Kidney (tissue), 14 donors: ENCODE data around the gene ETV2. TPM values are rescaled to one million over a fixed set of nuclear protein-coding genes. Genes with fewer than 3 reads are reported as not detected.
"Not testable (repeated sequence)": the region's sequence is repeated elsewhere in the genome, so short reads cannot be mapped to it uniquely, and the experiment has no call there.

Source experiments
- DNase-seq, 5 donors: peaks; one replicate each; pipeline ENCODE4 v3.0.0-alpha.2; 2013 to 2020
- FAIRE-seq: peaks from 2 replicates; lab custom pipeline; 2012; peaks lifted over from hg19 to GRCh38; lab: Jason Lieb, UNC
- H3K27ac ChIP-seq, 2 donors: one replicate each; pipeline ENCODE4 v1.7.0; 2013; ENCODE audit warnings: low read depth in 2 of 2, low read length in 2 of 2, inconsistent platforms in 1 of 2
- H3K27me3 ChIP-seq: one replicate; pipeline ENCODE4 v1.7.1; 2013; ENCODE audit warnings: low read length, inconsistent platforms; ENCODE audit not compliant: control insufficient read depth, insufficient read depth
- H3K36me3 ChIP-seq, 3 donors: one replicate each; pipeline versions ENCODE4 v1.7.0 to v1.7.1; 2013; ENCODE audit warnings: low read length in 3 of 3, control low read depth in 1 of 3, inconsistent platforms in 1 of 3; ENCODE audit not compliant: insufficient read depth in 3 of 3, control insufficient read depth in 2 of 3
- H3K4me1 ChIP-seq, 3 donors: one replicate each; pipeline versions ENCODE4 v1.7.0 to v1.7.1; 2013; ENCODE audit warnings: low read length in 3 of 3, inconsistent platforms in 1 of 3, low read depth in 1 of 3; ENCODE audit not compliant: control insufficient read depth in 2 of 3, insufficient read depth in 2 of 3
- H3K4me3 ChIP-seq, 3 donors: one replicate each; pipeline versions ENCODE4 v1.7.0 to v1.8.1; 2013; ENCODE audit warnings: low read length in 3 of 3, control low read depth in 1 of 3, inconsistent platforms in 1 of 3
- H3K9ac ChIP-seq, 3 donors: one replicate each; pipeline versions ENCODE4 v1.7.0 to v1.7.1; 2013; ENCODE audit warnings: low read length in 3 of 3, control low read depth in 1 of 3, inconsistent platforms in 1 of 3
- H3K9me3 ChIP-seq, 3 donors: one replicate each; pipeline versions ENCODE4 v1.7.0 to v1.7.1; 2013; ENCODE audit warnings: low read length in 3 of 3, control low read depth in 1 of 3, inconsistent platforms in 1 of 3; ENCODE audit not compliant: control insufficient read depth in 2 of 3, insufficient read depth in 1 of 3
- intact Hi-C: fragments of 100-400 bp; cut with DNase I; formaldehyde crosslinking; loops from one replicate; pipeline ENCODE4 v1.11.1; 2022
- polyA plus RNA-seq: library from polyadenylated mRNA; stranded (reverse); fragments of 350-450 nt; fragmentation: Illumina TruSeq; extraction: RNeasy Lipid Tissue Mini Kit (QIAGEN cat#74804); gene quantifications from one replicate; pipeline ENCODE4 v1.2.3, GENCODE V29; 2014; ENCODE audit warnings: low read depth, low replicate concordance; ENCODE audit not compliant: insufficient read depth
- total RNA-seq: library from RNA; stranded (reverse); fragmentation: NEBNext Ultra II Directional; extraction: Animal tissue kit (Norgen Biotek cat#: 25700); gene quantifications from one replicate; pipeline ENCODE4 v1.2.1, GENCODE V29; 2021
- TF ChIP-seq, protein P1 (sequence below): IDR thresholded peaks from 3 replicates; pipeline ENCODE4 v1.5.1; 2012; ENCODE audit warnings: mild to moderate bottlenecking, moderate library complexity, borderline replicate concordance; ENCODE audit not compliant: insufficient read depth; ENCODE audit errors: extremely low read depth
- donor health status: control.
- donor health status: control.
- donor health status: control.
- donor health status: control.
- donor health status: control.
- donor health status: DM: yes; HTN: yes; CAD: no.
- donor health status: Normal renal cell carcinoma (clear cell type).

The ETV2 gene
- total and polyA plus RNA-seq, 2 donors from 2014 or later, result 0.38 to 3.3 TPM

DNA sequence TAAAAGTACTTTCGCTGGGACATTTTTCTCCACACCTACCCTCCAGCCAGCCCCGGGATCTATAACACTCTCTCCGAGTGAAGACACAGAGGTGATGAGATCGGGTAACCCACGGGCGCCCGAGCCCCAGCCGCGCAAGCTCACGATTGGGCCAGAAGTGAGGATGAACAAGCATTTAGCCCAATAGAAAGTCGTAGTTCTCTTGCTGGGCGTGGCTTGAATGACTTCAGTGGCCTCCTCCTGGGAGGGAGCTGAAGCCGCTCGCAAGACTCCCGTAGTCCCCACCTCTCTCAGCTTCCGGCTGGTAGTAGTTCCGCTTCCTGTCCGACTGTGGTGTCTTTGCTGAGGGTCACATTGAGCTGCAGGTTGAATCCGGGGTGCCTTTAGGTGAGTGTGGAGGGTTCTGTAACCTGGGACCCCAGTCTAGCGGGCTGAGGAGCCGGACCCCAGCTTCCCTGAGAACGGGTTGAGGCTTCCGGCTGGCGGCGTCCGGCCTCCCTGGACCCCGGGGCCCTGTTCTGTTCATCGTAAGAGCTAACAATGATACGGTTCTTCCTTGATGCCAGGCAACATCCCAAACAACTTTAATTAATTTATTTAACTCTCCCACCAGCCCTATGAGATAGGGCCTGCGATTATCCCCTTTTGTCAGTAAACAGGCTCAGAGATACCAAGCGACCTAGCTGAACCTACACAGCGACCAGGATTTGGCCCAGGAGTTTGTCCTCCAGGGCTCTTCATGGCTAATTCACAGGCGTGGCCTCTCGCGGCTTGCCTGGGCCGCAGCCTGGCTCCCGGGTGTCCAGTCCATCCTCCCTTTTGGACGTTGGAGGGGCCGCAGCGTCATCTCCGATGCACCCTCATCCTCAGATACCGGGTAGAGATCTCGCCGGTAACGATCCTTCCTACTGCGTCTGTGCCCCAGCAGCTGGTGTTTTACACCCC is 6.7 kb downstream of the ETV2 start, which contains the start of gene COX6B1:
TSS of gene COX6B1 (plus strand) at position 307 of the 945 bp plus-strand sequence. CDS start 2,921 bp downstream, outside the sequence.
- H3K27me3 ChIP-seq, result no peaks in the 10 kb centered on the region
- FAIRE-seq (peak; percentile 94), DNase-seq (peak; percentile 94 to 99 (median 96))
- peaks cover 0 to 15% (median 0%) of the 10 kb centered on the region in 3 donors for H3K4me1 ChIP-seq
- H3K9me3 ChIP-seq, result no peaks in the 10 kb centered on the region
- intact Hi-C loops, result no loop called here
- TF ChIP-seq, protein P1, sequence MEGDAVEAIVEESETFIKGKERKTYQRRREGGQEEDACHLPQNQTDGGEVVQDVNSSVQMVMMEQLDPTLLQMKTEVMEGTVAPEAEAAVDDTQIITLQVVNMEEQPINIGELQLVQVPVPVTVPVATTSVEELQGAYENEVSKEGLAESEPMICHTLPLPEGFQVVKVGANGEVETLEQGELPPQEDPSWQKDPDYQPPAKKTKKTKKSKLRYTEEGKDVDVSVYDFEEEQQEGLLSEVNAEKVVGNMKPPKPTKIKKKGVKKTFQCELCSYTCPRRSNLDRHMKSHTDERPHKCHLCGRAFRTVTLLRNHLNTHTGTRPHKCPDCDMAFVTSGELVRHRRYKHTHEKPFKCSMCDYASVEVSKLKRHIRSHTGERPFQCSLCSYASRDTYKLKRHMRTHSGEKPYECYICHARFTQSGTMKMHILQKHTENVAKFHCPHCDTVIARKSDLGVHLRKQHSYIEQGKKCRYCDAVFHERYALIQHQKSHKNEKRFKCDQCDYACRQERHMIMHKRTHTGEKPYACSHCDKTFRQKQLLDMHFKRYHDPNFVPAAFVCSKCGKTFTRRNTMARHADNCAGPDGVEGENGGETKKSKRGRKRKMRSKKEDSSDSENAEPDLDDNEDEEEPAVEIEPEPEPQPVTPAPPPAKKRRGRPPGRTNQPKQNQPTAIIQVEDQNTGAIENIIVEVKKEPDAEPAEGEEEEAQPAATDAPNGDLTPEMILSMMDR, result no peak
- peak within 1 kb of the TSS; percentile 70 to 98 (median 85) for H3K9ac ChIP-seq
- H3K36me3 ChIP-seq, result no peaks in the 10 kb centered on the region
- H3K27ac ChIP-seq, result peak within 1 kb of the TSS; percentile 79 to 86
- peak within 1 kb of the TSS; percentile 91 to 97 (median 94) for H3K4me3 ChIP-seq

DNA sequence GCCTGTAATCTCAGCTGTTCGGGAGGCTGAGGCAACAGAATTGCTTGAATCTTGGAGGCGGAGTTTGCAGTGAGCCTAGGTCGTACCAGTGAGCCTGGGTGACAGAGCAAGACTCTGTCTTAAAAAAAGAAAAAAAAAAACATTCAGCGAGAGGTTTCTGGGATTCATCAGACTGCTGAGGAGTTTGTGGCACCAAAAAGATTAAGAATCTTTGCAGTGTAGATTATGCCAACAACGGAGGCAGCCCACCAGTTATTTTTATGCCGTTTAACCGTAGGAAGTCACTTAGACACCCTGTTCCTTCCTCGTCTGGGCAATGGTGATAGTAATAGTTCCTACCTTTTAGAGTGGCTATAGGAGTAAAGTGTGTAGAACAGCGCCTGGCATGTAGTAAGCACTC is 9.0 kb downstream of the ETV2 start:
- FAIRE-seq (no peak), DNase-seq (no peak)
- TF ChIP-seq, protein P1, result no peak
- peaks cover 0 to 9% (median 0%) of the 10 kb centered on the region in 3 donors for H3K4me1 ChIP-seq
- no peaks in the 10 kb centered on the region for H3K9me3 ChIP-seq
- peaks cover 2 to 8% (median 6%) of the 10 kb centered on the region in 3 donors for H3K36me3 ChIP-seq
- no peak overlapping the region for H3K27ac ChIP-seq
- no peak overlapping the region for H3K4me3 ChIP-seq
- intact Hi-C loops, result no loop called here
- H3K9ac ChIP-seq, result no peak overlapping the region
- H3K27me3 ChIP-seq, result no peaks in the 10 kb centered on the region

DNA sequence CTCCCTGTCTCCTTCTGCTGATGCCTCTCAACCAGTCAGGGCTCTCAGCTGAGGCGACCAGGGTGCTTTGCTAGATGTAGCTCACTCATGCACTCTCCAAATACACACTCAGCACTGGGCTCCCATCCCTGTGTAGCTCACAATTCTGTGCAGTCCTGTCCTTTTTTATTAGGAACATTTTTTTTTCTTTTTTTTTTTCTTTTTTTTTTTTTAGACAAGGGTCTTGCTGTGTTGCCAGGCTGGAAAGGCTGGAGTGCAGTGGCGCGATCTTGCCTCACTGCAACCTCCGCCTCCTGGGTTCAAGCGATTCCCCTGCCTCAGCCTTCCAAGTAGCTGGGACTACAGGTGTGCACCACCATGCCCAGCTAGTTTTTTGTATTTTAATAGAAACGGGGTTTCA is 13.3 kb downstream of the ETV2 start:
- H3K9ac ChIP-seq, H3K9me3 ChIP-seq, H3K27ac ChIP-seq, H3K4me1 ChIP-seq, H3K4me3 ChIP-seq, H3K27me3 ChIP-seq, intact Hi-C loops, FAIRE-seq, DNase-seq: not testable (repeated sequence)
- H3K36me3 ChIP-seq, result peaks cover 4 to 25% (median 24%) of the 10 kb centered on the region in 3 donors

DNA sequence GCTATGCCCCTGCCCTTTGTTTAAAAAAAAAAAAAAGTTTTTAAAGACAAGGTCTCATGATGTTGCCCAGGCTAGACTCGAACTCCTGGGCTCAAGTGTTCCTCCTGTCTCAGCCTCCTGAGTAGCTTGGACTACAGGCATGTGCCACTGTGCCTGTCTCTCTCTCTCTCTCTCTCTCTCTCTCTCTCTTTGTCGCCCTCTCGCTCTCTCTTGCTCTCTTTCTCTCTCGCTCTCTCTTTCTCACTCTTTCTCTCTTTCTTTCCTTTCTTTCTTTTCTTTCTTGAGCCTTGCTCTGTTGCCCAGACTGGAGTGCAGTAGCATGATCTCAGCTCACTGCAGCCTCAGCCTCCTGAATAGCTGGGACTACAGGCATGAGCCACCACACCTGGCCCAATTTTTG is 14.1 kb downstream of the ETV2 start:
- Histone ChIP-seq H3K4me1 (no peaks in the 10 kb centered on the region), H3K9ac (no peak overlapping the region), H3K27ac (no peak overlapping the region), H3K36me3 (peaks cover 4 to 25% (median 25%) of the 10 kb centered on the region in 3 donors), H3K9me3 (no peaks in the 10 kb centered on the region), H3K27me3 (no peaks in the 10 kb centered on the region), H3K4me3 (no peak overlapping the region)
- DNase-seq, result no peak
- TF ChIP-seq, protein P1, result no peak
- intact Hi-C loops, result no loop called here
- FAIRE-seq, result no peak
